A549 (cell line): ENCODE data around the gene ZNF341. TPM values are rescaled to one million over a fixed set of nuclear protein-coding genes. Genes with fewer than 3 reads are reported as not detected.

Experiments
- ATAC-seq, 2 experiments: fragments of 200-7000 bp in 1 of 2; fragments of >200 bp in 1 of 2; cut with Nextera tagmentation in 1 of 2; cut with Tn5 transposase in 1 of 2; 3 replicates each; pipeline versions ENCODE4 v1.8.0 to v1.9.1; 2018 to 2020; ENCODE audit warnings: mild to moderate bottlenecking in 1 of 2, moderate library complexity in 1 of 2
- CTCF ChIA-PET: fragments of 300-600 bp; sonication (Branson Sonifier 250); formaldehyde crosslinking; extraction: SDS; loops from one replicate; lab custom pipeline; 2021; ENCODE audit warnings: antibody characterized with exemption, inconsistent platforms; lab: Yijun Ruan, JAX
- POLR2A ChIA-PET: fragments of 350-600 bp; formaldehyde crosslinking; extraction: SDS; loops from one replicate; lab custom pipeline; 2021; ENCODE audit warnings: antibody characterized with exemption, inconsistent platforms; lab: Yijun Ruan, JAX
- DNase-seq, 2 experiments: peaks; one replicate each; pipeline versions ENCODE4 v3.0.0 to v3.0.0-alpha.2; 2011 to 2016; ENCODE audit warnings: low read depth in 1 of 2, low spot score in 1 of 2
- FAIRE-seq: peaks from 2 replicates; lab custom pipeline; 2011; peaks lifted over from hg19 to GRCh38; lab: Jason Lieb, UNC
- H3K27ac ChIP-seq, 2 experiments: fragments of >200 bp; sonication (Bioruptor Twin); formaldehyde crosslinking; 3 replicates each; pipeline ENCODE4 v1.5.1; 2016 to 2017
- H3K4me1 ChIP-seq: fragments of >200 bp; sonication (Bioruptor Twin); formaldehyde crosslinking; 3 replicates; pipeline ENCODE4 v1.6.1; 2016
- H3K4me2 ChIP-seq: fragments of >200 bp; sonication (Bioruptor Twin); formaldehyde crosslinking; 3 replicates; pipeline ENCODE4 v1.6.1; 2016
- H3K4me3 ChIP-seq: fragments of >200 bp; sonication (Bioruptor Twin); formaldehyde crosslinking; 3 replicates; pipeline ENCODE4 v1.5.1; 2016
- H3K9me3 ChIP-seq: fragments of >200 bp; sonication (Bioruptor Twin); formaldehyde crosslinking; 3 replicates; pipeline ENCODE4 v1.6.1; 2016
- CBX2 ChIP-seq: fragments of 200-600 bp; sonication (generic); IDR thresholded peaks from 2 replicates; pipeline ENCODE4 v1.6.1; 2016; ENCODE audit warnings: low read depth, mild to moderate bottlenecking, borderline replicate concordance
- CEBPB ChIP-seq, 2 experiments: fragments of >200 bp in 1 of 2; sonication (Bioruptor Twin) in 1 of 2; formaldehyde crosslinking in 1 of 2; IDR thresholded peaks; 2 replicates each; pipeline ENCODE4 v1.6.1; 2012 to 2016
- CHD2 ChIP-seq: fragments of 150-350 bp; IDR thresholded peaks from 2 replicates; pipeline ENCODE4 v1.6.1; 2014; ENCODE audit warnings: low read length; ENCODE audit not compliant: partially characterized antibody
- CHD4 ChIP-seq: fragments of 200-600 bp; sonication (generic); IDR thresholded peaks from 2 replicates; pipeline ENCODE4 v1.6.1; 2016; ENCODE audit warnings: antibody characterized with exemption, mild to moderate bottlenecking, borderline replicate concordance
- FOSB ChIP-seq: fragments of 250-450 bp; sonication (Bioruptor Pico); IDR thresholded peaks from 2 replicates; pipeline ENCODE4 v1.5.0; 2020; ENCODE audit warnings: mild to moderate bottlenecking, moderate library complexity
- FOSL2 ChIP-seq, 2 experiments: fragments of 450-650 bp in 1 of 2; fragments of >200 bp in 1 of 2; sonication (Bioruptor Twin) in 1 of 2; formaldehyde crosslinking; IDR thresholded peaks; 2 replicates each; pipeline versions ENCODE4 v1.5.0 to v1.6.1; 2016 to 2020; ENCODE audit warnings: mild to moderate bottlenecking in 1 of 2, moderate library complexity in 1 of 2
- HOXB13 ChIP-seq: fragments of 250-450 bp; sonication (Bioruptor Pico); IDR thresholded peaks from 2 replicates; pipeline ENCODE4 v1.5.0; 2020; ENCODE audit warnings: low read depth, mild to moderate bottlenecking, moderate library complexity
- HOXB5 ChIP-seq: fragments of 250-450 bp; sonication (Bioruptor Pico); IDR thresholded peaks from 2 replicates; pipeline ENCODE4 v1.5.0; 2020; ENCODE audit warnings: mild to moderate bottlenecking, moderate library complexity
- MAFK ChIP-seq: fragments of 450-650 bp; IDR thresholded peaks from 2 replicates; pipeline ENCODE4 v1.6.1; 2014; ENCODE audit not compliant: partially characterized antibody
- MYC ChIP-seq: IDR thresholded peaks from 2 replicates; pipeline ENCODE4 v1.6.1; 2012; ENCODE audit warnings: mild to moderate bottlenecking, inconsistent platforms, low read length, improper control_type of control experiment, borderline replicate concordance
- NPAS2 ChIP-seq: fragments of 250-450 bp; sonication (Bioruptor Pico); IDR thresholded peaks from 2 replicates; pipeline ENCODE4 v1.8.0; 2022; ENCODE audit warnings: mild to moderate bottlenecking, moderate library complexity, borderline replicate concordance
- NR3C1 ChIP-seq: fragments of >200 bp; sonication (Bioruptor Twin); formaldehyde crosslinking; IDR thresholded peaks from 3 replicates; pipeline ENCODE4 v1.6.1; 2017
- POLR2AphosphoS2 ChIP-seq: conservative IDR thresholded peaks from 2 replicates; pipeline ENCODE4 v1.6.1; 2012; ENCODE audit warnings: low read length, improper control_type of control experiment, inconsistent platforms
- RAD21 ChIP-seq, 2 experiments: fragments of >200 bp in 1 of 2; sonication (Bioruptor Twin) in 1 of 2; formaldehyde crosslinking in 1 of 2; IDR thresholded peaks in 1 of 2; conservative IDR thresholded peaks in 1 of 2; 2 replicates in 1 of 2; 3 replicates in 1 of 2; pipeline ENCODE4 v1.6.1; 2012 to 2018; ENCODE audit warnings: inconsistent platforms in 1 of 2
- RARB ChIP-seq: fragments of 250-450 bp; sonication (Bioruptor Pico); IDR thresholded peaks from 2 replicates; pipeline ENCODE4 v1.8.0; 2021; ENCODE audit warnings: mild to moderate bottlenecking, moderate library complexity
- RCOR1 ChIP-seq: fragments of 150-350 bp; IDR thresholded peaks from 2 replicates; pipeline ENCODE4 v1.6.1; 2014; ENCODE audit warnings: antibody characterized with exemption, low read length, low read depth
- RFX5 ChIP-seq: fragments of 450-650 bp; IDR thresholded peaks from 2 replicates; pipeline ENCODE4 v1.7.1; 2014; ENCODE audit warnings: antibody characterized with exemption, mild to moderate bottlenecking, moderate library complexity
- RNF2 ChIP-seq: fragments of 200-600 bp; sonication (generic); IDR thresholded peaks from 2 replicates; pipeline ENCODE4 v1.6.1; 2016; ENCODE audit warnings: low read depth, mild to moderate bottlenecking, antibody characterized with exemption, moderate library complexity, borderline replicate concordance
- ZNF302 ChIP-seq: fragments of 250-450 bp; sonication (Bioruptor Pico); IDR thresholded peaks from 2 replicates; pipeline ENCODE4 v1.9.0; 2021; ENCODE audit warnings: inconsistent platforms, mild to moderate bottlenecking, moderate library complexity
- WGBS: methylation state at CpG from one replicate; pipeline ENCODE4 v1.1.6; 2017; ENCODE audit errors: missing lambda C conversion rate; 5-methylcytosine and 5-hydroxymethylcytosine counted together
- polyA plus RNA-seq, 4 experiments: library from polyadenylated mRNA; depleted of rRNA in 3 of 4; stranded (reverse); fragments of >200 nt; fragmentation: RNase III in 1 of 4; extraction: RNeasy Plus Mini Kit Qiagen cat#74134 plus additional on column Dnase treatment in 1 of 4; gene quantifications; 2 replicates in 3 of 4; 3 replicates in 1 of 4; pipeline ENCODE4 v1.2.3, GENCODE V29; 2011 to 2017
- TF ChIP-seq, protein P1 (sequence below): fragments of 150-350 bp; IDR thresholded peaks from 2 replicates; pipeline ENCODE4 v1.6.1; 2014; ENCODE audit warnings: low read depth, mild to moderate bottlenecking, low read length
- TF ChIP-seq, protein P2 (sequence below): IDR thresholded peaks from 2 replicates; pipeline ENCODE4 v1.6.1; 2012; ENCODE audit warnings: low read depth, borderline replicate concordance
- TF ChIP-seq, protein P3 (sequence below): fragments of 200-600 bp; sonication (generic); IDR thresholded peaks from 2 replicates; pipeline ENCODE4 v1.6.1; 2016; ENCODE audit warnings: antibody characterized with exemption, mild to moderate bottlenecking, moderate library complexity

Gene ZNF341
- polyA plus RNA-seq, 2 of the 4 experiments (the other 2 are of a cell fraction): 2.1 to 4.1 TPM

DNA sequence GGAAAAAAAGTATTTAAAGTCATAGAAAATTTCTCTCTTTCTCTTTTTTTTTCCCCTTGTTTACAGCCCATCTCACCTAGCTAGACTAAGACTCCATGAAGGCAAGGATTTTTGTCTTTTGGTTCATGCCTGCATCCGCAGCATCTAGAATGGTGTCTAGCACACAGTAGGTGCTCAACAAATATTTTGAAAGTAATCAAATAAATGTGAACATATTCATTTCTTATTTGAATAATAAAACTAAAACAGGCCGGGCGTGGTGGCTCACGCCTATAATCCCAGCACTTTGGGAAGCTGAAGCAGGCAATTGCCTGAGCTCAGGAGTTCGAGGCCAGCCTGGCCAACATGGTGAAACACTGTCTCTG, 4.7 kb upstream of the ZNF341 start:
- peaks cover 12% of the 10 kb centered on the region; the same call in 2 of the 3 replicates for H3K4me1 ChIP-seq
- POLR2A ChIA-PET: interaction anchor here (1.1 kb wide), 1 partner anchor 9 kb away, joined by 7 read pairs; no protein-coding TSS in a partner anchor
- H3K4me3 ChIP-seq: no peak overlapping the region
- no peak overlapping the region for H3K4me2 ChIP-seq
- no peak for DNase-seq
- no peak for TF ChIP-seq MYC
- TF ChIP-seq RARB (CRISPR knock-in tag): no peak
- TF ChIP-seq ZNF302: no peak
- TF ChIP-seq, protein P1, sequence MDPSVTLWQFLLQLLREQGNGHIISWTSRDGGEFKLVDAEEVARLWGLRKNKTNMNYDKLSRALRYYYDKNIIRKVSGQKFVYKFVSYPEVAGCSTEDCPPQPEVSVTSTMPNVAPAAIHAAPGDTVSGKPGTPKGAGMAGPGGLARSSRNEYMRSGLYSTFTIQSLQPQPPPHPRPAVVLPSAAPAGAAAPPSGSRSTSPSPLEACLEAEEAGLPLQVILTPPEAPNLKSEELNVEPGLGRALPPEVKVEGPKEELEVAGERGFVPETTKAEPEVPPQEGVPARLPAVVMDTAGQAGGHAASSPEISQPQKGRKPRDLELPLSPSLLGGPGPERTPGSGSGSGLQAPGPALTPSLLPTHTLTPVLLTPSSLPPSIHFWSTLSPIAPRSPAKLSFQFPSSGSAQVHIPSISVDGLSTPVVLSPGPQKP: no peak
- TF ChIP-seq, all 56 proteins: peak for 0
- 86% methylated on average over 5 of the region's 5 CpGs for WGBS
- CTCF ChIA-PET: interaction anchor here (0.7 to 1.9 kb wide), 4 partner anchors 13 to 299 kb away, joined by 3 to 5 read pairs (median 4); no protein-coding TSS in a partner anchor
- no peak for ATAC-seq
- Histone ChIP-seq H3K27ac (no peak overlapping the region), H3K9me3 (no peaks in the 10 kb centered on the region)
- no peak for FAIRE-seq

DNA sequence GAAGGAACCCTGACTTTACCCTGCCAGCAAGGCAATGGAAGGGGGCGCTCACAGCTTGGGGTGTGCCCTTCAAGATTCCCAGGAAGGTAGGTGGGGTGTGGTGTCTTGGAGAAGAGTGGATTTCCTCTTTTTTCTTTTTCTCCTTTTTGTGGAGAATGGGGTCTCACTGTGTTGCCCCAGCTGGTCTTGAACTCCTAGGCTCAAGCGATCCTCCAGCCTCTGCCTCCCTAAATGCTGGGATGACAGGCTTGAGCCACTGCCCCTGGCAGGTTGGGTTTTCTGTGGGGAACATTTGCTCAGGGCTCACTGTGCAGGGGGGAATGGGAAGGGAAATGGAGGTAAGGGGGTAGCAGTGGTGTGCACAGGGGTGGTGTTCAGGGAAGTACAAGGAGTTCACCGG, 4.0 kb upstream of the ZNF341 start:
- POLR2A ChIA-PET: no interaction called here
- ATAC-seq: no peak

DNA sequence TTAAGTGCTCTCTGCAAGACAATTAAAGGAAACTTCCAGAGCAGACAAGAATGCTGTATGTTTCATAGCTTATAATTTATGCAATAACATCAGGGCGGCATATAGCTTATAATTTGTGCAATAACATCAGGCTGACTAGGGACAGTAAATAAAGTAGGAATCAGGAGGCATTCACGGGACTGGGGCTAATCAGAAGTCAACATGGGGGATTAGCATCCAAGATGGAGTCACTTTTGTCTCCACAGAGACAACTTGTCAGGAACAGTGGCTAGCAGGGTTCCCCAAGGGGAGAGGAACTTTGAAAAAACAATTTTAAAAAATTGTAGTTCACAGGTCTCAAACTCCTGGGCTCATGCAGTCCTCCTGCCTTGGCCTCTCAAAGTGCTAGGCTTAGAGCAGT, 3.3 kb upstream of the ZNF341 start:
- Histone ChIP-seq H3K4me2 (no peak overlapping the region), H3K4me3 (no peak overlapping the region), H3K27ac (no peak overlapping the region), H3K9me3 (no peaks in the 10 kb centered on the region), H3K4me1 (peaks cover 21% of the 10 kb centered on the region)
- ChIA-PET POLR2A (no interaction called here), CTCF (interaction anchor here (1.3 kb wide), 1 partner anchor 8 kb away, joined by 4 read pairs; the partner anchor contains the start of gene PXMP4)
- no peak for TF ChIP-seq RCOR1
- TF ChIP-seq HOXB5: no peak
- TF ChIP-seq FOSB (CRISPR knock-in tag): no peak
- no peak for TF ChIP-seq RAD21 (conservative IDR thresholded peaks at IDR 0.05 in 1 of 2, IDR thresholded peaks at IDR 0.05 in 1 of 2)
- TF ChIP-seq CEBPB (IDR thresholded peaks at IDR 0.05): no peak
- TF ChIP-seq CBX2: no peak
- TF ChIP-seq, protein P2, sequence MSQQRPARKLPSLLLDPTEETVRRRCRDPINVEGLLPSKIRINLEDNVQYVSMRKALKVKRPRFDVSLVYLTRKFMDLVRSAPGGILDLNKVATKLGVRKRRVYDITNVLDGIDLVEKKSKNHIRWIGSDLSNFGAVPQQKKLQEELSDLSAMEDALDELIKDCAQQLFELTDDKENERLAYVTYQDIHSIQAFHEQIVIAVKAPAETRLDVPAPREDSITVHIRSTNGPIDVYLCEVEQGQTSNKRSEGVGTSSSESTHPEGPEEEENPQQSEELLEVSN: no peak
- no peak for TF ChIP-seq FOSL2 (IDR thresholded peaks at IDR 0.05)
- TF ChIP-seq FOSL2 (CRISPR knock-in tag; IDR thresholded peaks at IDR 0.05): no peak
- no peak for TF ChIP-seq HOXB13 (CRISPR knock-in tag)
- no peak for TF ChIP-seq RFX5
- TF ChIP-seq CHD2: no peak
- TF ChIP-seq NPAS2: no peak
- TF ChIP-seq, protein P3, sequence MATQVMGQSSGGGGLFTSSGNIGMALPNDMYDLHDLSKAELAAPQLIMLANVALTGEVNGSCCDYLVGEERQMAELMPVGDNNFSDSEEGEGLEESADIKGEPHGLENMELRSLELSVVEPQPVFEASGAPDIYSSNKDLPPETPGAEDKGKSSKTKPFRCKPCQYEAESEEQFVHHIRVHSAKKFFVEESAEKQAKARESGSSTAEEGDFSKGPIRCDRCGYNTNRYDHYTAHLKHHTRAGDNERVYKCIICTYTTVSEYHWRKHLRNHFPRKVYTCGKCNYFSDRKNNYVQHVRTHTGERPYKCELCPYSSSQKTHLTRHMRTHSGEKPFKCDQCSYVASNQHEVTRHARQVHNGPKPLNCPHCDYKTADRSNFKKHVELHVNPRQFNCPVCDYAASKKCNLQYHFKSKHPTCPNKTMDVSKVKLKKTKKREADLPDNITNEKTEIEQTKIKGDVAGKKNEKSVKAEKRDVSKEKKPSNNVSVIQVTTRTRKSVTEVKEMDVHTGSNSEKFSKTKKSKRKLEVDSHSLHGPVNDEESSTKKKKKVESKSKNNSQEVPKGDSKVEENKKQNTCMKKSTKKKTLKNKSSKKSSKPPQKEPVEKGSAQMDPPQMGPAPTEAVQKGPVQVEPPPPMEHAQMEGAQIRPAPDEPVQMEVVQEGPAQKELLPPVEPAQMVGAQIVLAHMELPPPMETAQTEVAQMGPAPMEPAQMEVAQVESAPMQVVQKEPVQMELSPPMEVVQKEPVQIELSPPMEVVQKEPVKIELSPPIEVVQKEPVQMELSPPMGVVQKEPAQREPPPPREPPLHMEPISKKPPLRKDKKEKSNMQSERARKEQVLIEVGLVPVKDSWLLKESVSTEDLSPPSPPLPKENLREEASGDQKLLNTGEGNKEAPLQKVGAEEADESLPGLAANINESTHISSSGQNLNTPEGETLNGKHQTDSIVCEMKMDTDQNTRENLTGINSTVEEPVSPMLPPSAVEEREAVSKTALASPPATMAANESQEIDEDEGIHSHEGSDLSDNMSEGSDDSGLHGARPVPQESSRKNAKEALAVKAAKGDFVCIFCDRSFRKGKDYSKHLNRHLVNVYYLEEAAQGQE: no peak
- TF ChIP-seq MYC: no peak
- TF ChIP-seq RNF2: no peak
- no peak for FAIRE-seq
- WGBS: 80% methylated on average over 2 of the region's 2 CpGs
- no peak for DNase-seq
- ATAC-seq: no peak

More for the DNA sequence above, 4.0 kb upstream of the ZNF341 start:
- no peak for DNase-seq
- TF ChIP-seq MAFK (no peak), CHD4 (no peak), NR3C1 (no peak), POLR2AphosphoS2 (no peak)
- TF ChIP-seq, all 56 proteins: peak for 0
- WGBS: 86% methylated on average over 3 of the region's 3 CpGs
- H3K4me3 ChIP-seq: no peak overlapping the region
- CTCF ChIA-PET: interaction anchor here (1.3 to 1.9 kb wide), 2 partner anchors 8 to 48 kb away, joined by 4 to 5 read pairs; partner anchors contain the start of gene PXMP4
- no peaks in the 10 kb centered on the region for H3K9me3 ChIP-seq
- no peak for FAIRE-seq
- peaks cover 14% of the 10 kb centered on the region; the same call in 2 of the 3 replicates for H3K4me1 ChIP-seq
- no peak overlapping the region for H3K27ac ChIP-seq
- H3K4me2 ChIP-seq: no peak overlapping the region
